GM18873 (cell line): ENCODE data around the gene DPPA2.

Experiments used
- ATAC-seq: cut with Tn5 transposase; IDR thresholded peaks from one replicate; pipeline ENCODE4 v1.9.1; 2021; ENCODE audit warnings: mild to moderate bottlenecking, moderate library complexity, moderate number of reproducible peaks; ENCODE audit not compliant: unreplicated experiment, low FRiP score

The DPPA2 gene

DNA sequence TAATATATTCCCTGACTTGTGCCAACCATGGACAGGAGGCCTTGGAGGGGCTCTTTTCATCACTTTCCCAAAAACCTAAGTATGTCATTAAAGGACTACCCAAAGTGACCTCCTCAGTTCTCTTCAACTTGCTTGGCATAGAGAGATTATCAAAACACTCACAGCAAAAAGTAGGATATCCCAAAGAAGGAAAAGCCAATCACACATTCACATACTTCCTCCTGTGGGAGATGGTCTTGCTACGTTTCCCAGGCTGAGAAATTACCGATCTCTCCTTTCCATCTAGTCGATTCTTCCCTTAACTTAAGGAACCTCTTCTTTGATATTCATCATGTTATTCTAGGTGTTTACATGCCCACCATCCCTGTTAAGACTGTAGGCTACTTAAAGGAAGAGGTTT is 11.9 kb upstream of the DPPA2 start:
- ATAC-seq: no peak

DNA sequence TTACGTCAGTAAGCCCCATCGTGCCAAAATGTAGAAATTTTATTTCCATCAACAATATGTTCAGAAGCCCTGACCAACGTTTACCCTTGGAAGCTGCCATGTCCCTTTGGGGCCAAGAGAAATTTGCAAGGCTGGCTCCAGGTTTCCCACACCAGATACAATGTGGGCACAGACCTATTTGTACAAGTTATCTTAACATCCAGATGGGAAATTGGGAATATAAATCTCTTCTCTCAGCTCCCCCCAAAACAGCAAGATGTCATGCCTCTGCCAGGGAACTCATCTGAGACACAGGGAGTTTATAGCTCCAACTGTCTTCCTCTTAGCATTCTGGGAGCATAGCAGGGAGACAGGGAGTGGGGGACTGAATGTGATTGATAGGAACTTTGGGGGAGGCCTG is 9.3 kb upstream of the DPPA2 start:
- no peak for ATAC-seq

DNA sequence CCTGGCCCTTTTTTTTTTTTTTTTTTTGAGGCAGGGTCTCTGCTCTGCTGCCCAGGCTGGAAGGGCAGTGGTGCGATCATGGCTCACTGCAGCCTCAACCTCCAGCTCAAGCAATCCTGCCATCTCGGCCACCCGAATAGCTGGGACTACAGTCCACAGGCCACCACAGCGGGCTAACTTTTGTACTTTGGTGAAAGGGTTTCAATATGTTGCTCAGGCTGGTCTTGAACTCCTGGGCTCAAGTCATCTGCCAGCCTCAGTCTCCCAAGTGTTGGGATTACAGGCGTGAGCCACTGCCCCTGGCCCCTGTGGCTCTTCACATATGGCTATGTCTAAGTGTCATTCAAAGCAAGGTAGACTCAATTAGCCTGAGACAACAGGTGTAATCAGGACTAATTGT is 8.8 kb upstream of the DPPA2 start:
- no peak for ATAC-seq

DNA sequence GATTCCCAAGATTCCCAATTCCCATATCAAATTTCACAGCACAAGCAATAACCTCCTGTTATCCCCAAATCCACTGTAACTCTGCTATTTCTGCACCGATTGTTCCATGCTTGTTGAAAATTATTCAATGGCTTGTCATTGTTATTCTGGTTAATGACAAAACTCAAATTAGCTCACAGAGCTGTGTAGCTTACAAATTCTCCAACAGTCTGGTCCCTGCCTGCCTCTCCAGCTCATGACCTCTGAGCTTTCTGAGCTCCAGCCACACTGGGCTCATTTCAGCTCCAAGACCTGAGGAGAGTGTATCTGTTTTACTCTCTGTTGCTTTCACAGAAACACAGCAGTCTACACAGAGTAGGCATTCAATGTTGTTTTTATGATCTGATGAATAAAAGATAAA is 3.3 kb downstream of the DPPA2 start:
- ATAC-seq: no peak

DNA sequence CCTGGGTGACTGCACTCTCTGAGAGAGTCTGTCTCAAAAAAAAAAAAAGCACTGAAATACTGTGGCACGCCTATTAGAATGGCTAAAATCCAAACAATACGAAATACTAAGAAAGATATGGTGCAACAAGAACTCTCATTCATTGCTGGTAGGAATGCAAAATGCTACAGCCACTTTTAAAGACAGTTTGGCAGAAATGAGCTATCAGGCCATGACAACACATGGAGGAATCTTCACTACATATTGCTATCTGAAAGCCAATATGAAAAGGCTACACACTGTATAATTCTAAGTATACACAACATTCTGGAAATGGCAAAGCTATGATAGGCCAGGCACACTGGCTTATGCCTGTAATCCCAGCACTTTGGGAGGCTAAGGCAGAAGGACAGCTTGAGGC is 18.8 kb downstream of the DPPA2 start:
- ATAC-seq: no peak

DNA sequence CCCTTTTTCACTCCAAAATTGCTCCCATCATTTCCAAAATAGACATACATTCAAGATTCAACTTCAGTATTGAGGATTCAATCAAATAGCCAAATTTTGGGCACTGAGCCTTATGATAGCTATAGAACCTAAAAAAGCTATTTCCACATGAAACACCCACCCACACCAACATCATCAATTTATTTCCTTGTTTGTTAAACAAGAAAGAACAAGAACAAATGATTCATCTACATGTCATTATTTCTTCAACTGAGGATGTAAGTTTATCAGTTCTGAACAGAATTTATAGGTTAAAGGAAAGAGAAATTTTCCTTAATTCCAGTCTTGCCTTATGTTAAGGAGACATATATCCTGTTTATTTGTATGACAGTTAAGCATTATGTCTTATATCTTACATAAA is 32.2 kb downstream of the DPPA2 start:
- ATAC-seq: no peak

DNA sequence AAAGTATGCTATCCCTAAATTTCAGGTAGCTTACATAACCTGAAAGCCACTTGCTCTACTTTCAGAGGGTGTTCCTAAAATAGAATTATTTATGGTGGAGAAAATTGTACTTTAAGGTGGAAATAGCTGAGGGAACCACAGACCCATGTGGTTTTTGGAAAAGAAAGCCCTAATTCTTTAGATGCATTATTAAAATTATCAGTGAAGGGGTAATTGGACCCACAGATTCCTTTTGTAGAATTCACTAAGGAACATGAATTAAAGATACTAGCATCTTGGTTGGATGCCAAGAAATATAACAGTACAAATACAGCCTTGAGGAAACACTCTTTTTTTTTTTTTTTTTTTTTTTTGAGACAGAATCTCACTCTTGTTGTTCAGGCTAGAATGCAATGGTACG is 37.8 kb downstream of the DPPA2 start:
- ATAC-seq: no peak

DNA sequence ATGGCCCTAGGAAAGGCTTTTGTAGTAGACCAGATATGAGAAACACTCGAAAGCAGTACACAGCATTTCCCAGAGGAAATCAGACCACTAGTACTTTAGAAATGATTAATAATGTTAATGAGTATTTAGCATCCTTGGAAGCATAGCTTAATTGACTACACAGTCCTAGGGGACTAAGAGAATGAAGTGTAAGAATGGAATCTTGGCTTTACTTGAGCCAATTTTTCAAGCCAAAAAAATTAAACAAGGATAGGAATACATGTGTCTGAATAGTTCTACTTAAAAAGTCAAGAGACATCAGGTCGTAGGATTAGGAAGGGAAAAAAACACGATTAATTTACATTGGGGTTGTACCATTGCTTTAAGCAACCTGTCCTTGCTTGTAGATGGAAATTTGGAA is 38.2 kb downstream of the DPPA2 start:
- ATAC-seq: no peak

DNA sequence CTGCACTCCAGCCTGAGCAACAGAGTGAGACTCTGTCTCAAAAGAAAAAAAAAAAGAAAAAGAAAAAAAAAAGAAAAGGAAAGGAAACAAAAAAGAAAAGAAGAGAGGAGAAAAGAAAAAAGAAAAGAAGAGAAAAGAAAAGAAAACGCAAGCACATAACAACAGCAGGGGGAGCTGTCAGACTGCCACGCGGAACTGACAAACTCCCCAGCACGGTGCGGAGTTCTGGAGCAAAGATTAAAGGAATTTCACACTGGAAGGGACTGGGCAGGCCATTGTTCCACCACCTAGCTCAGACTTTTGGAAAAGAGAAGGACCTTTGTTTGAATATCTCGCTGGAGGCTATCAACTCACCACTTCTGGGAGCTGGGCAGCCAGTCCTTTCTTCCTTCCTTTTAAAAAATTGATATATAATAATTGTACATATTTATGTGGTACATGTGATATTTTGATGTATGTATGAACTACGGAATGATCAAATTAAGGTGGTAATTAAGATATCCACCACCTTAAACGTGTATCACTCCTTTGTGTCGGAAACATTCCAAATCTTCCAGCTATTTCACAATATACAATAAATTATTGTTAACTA is 40.5 kb downstream of the DPPA2 start:
- no peak for ATAC-seq

DNA sequence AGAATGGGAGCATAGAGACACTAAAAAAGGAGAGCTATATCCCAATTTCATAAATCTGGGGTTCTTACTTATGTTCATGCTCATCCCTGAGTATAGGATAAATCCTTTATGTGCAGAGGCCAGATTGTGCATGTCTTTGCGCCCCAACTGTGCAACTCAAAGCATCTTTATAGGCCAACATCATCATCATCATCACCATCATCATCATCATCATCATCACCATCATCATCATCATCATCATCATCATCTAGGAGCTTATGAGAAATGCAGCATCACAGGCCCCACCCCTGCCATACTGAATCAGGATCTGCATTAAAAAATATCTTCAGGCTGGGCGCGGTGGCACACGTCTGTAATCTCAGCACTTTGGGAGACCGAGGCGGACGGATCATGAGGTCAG is 45.5 kb downstream of the DPPA2 start:
- ATAC-seq: no peak

DNA sequence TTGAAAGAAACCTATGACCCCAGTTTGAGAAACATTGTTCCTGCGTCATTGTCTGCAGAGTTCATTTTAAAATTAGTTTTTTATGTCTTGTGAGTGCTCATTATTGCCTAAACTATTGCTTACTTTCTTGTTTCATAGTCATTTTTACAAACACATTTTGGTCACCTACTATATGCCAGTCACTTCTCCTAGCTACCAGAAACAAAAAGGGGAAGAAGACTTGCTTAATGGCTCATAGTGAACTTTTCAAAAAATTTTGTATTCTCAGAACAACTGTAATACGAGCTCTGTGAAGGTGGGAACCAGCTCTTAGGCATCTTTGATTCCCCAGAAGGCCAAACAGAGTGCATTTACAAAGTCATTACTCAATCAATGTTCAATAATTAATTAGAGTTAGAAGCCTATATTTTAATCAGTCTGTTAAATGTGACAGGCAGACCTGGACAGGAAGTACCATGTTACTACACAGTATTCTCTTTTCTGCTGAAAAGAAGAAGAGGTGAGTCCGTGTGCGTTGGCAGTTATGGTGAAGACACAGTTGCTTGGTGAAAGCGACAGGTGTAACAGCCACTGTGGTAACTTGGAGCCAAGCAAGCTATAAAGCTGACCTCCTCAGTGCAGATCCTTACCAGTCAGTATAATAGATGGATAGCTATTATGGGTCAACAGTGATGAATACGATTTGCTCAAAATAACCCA is 46.6 kb downstream of the DPPA2 start:
- no peak for ATAC-seq

DNA sequence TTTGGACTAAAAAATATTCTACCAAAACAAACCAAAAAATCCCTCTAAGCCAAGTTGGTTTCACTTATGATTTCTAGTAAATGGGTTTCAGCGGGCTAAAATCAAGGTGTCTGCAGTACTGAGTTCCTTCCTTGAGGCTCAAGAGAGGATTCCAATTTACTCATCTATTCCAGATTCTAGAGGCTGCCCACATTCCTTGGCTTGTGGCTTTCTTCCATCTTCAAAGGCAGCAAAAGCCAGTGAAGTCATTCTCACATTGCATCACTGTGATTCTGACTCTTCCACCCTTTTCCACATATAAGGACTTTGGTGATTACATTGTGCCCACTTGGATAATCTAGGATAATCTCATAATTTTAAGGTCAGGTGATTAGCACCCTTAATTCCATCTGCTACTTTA is 48.1 kb downstream of the DPPA2 start:
- no peak for ATAC-seq

DNA sequence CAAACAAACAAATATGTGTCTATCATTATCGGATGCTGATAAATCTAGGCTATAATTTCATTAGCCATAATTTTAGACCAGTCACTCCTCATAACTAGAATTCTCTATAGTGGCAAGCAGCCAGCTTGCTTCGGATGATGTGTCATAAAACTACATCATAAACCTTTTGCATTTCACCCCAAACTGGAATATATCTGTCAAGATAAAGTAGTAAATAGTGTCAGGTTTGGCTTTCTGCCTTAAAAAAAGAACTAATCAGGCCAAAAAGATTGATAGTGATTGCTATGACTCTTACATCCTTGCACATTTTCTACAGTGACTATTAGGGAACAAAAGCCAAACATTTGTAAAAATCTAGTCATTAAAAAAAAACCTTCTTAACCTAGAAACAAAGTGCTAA is 51.0 kb downstream of the DPPA2 start:
- ATAC-seq: no peak

DNA sequence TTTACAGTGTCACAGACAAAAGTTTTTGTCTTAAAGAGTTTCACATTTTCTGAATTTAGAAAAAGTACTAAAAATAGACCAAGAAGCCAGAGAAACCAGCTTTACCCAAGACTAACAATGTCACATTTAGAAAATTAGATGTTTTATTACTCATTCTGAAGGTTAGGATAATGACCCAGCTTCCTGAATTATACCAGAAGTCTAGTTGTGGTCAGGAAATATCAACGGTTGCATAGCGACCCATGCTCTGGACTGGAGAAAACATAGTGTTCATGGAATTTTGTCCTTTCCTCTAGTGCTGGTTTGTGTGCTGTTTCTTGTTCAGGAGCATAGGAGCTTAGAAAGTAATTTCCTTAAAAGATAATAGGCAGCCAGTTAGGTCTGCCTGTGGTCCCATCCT is 59.0 kb downstream of the DPPA2 start:
- ATAC-seq: no peak

DNA sequence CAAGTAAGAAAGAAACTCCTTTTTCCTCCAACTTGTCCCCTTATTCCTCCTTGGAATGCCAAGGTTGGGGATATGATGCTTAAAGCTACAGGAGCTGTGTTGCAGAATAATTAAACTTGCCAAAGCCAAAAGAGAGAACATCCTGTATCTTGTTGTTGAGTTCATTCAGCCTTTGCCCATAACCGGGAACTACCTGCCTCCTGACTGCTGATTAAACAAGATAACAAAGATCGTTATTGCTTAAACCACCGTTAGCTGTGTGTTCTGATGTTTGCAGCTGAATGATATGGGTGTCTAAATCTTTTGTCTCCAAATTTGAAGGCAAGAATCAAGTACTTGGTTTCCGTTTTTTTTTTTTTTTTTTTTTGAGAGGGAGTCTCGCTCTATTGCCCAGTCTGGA is 61.5 kb downstream of the DPPA2 start:
- ATAC-seq: no peak

DNA sequence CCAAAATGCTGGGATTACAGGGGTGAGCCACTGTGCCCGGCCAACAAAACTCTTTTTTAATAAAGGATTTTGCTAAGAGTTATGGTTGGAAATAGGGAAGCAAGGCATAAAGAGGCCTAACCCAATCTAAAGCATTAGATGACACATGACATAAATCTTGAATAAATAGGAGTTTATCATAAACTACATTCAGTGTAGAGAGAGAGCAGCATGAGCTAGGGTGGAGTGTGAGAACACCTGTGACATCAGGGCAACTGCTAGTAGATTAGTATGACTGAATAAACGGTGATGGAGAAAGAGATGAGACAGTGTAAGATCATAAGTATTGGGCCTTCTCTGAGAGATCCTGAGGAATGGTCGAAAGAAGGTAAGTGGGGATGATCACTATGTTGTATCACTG is 63.7 kb downstream of the DPPA2 start:
- no peak for ATAC-seq
